Measurements from ENCODE around the gene NFATC1.
"Not testable (repeated sequence)": the region's sequence is repeated elsewhere in the genome, so short reads cannot be mapped to it uniquely, and the experiment has no call there.

Gene NFATC1

GRCh38 chr18:79489051-79489898 lies 93.5 kb downstream of the NFATC1 start:
- no peak for DNase-seq (ENCODE audit: low read depth, low spot score)

- no peak for DNase-seq (ENCODE audit: low read depth, low spot score)
These were observed 94.3 kb downstream of the NFATC1 start for GRCh38 chr18:79489899-79490625.

GRCh38 chr18:79490626-79491041 lies 94.9 kb downstream of the NFATC1 start:
- no peak for DNase-seq (ENCODE audit: low read depth, low spot score)

GRCh38 chr18:79491081-79491551 lies 95.4 kb downstream of the NFATC1 start:
- DNase-seq (ENCODE audit: low read depth, low spot score): no peak

- no peak for DNase-seq (ENCODE audit: low read depth, low spot score)
These were observed 97.6 kb downstream of the NFATC1 start for GRCh38 chr18:79493211-79493800.

GRCh38 chr18:79493801-79494211 lies 98.1 kb downstream of the NFATC1 start:
- DNase-seq (ENCODE audit: low read depth, low spot score): no peak

- no peak for DNase-seq (ENCODE audit: low read depth, low spot score)
These were observed 99.2 kb downstream of the NFATC1 start for GRCh38 chr18:79494936-79495335.

- DNase-seq (ENCODE audit: low read depth, low spot score): no peak
These were observed 99.9 kb downstream of the NFATC1 start for GRCh38 chr18:79495591-79496071.

- no peak for DNase-seq (ENCODE audit: low read depth, low spot score)
These were observed 100.7 kb downstream of the NFATC1 start for GRCh38 chr18:79496237-79496977.

- peak; percentile 79 for DNase-seq (ENCODE audit: low read depth, low spot score)
These were observed 101.4 kb downstream of the NFATC1 start for GRCh38 chr18:79496978-79497637.

GRCh38 chr18:79497638-79498081 lies 101.9 kb downstream of the NFATC1 start:
- no peak for DNase-seq (ENCODE audit: low read depth, low spot score)

GRCh38 chr18:79498662-79499061 lies 102.9 kb downstream of the NFATC1 start:
- DNase-seq (ENCODE audit: low read depth, low spot score): no peak

- DNase-seq (ENCODE audit: low read depth, low spot score): no peak
These were observed 105.3 kb downstream of the NFATC1 start for GRCh38 chr18:79501006-79501405.

GRCh38 chr18:79502782-79503181 lies 107.1 kb downstream of the NFATC1 start:
- no peak for DNase-seq (ENCODE audit: low read depth, low spot score)

- no peak for DNase-seq (ENCODE audit: low read depth, low spot score)
These were observed 107.7 kb downstream of the NFATC1 start for GRCh38 chr18:79503406-79503805.

- DNase-seq (ENCODE audit: low read depth, low spot score): no peak
These were observed 108.3 kb downstream of the NFATC1 start for GRCh38 chr18:79504034-79504433.

- not testable (repeated sequence) for DNase-seq (ENCODE audit: low read depth, low spot score)
These were observed 108.8 kb downstream of the NFATC1 start for GRCh38 chr18:79504495-79504894.

GRCh38 chr18:79505465-79505864 lies 109.7 kb downstream of the NFATC1 start:
- DNase-seq (ENCODE audit: low read depth, low spot score): not testable (repeated sequence)

GRCh38 chr18:79506191-79507075 lies 110.7 kb downstream of the NFATC1 start:
- no peak for DNase-seq (ENCODE audit: low read depth, low spot score)

GRCh38 chr18:79507076-79507545 lies 111.4 kb downstream of the NFATC1 start:
- no peak for DNase-seq (ENCODE audit: low read depth, low spot score)

All from smooth muscle cell of the brain vasculature (primary cell).